B cell (primary cell): ENCODE data around the gene ACAT1. TPM values are rescaled to one million over a fixed set of nuclear protein-coding genes. Genes with fewer than 3 reads are reported as not detected.

Source experiments
- ATAC-seq: fragments of 200-7000 bp; cut with Tn5 transposase; one replicate; pipeline ENCODE4 v1.10.0; 2021; ENCODE audit warnings: low read depth, mild to moderate bottlenecking, moderate number of reproducible peaks, moderate library complexity
- CTCF ChIA-PET: fragments of 350-600 bp; sonication (Branson Sonifier 250); formaldehyde crosslinking; loops from one replicate; lab custom pipeline; 2021; ENCODE audit warnings: antibody characterized with exemption, inconsistent platforms; lab: Charles Lee
- POLR2A ChIA-PET: fragments of 350-600 bp; sonication (Branson Sonifier 250); formaldehyde crosslinking; loops from one replicate; lab custom pipeline; 2021; ENCODE audit warnings: antibody characterized with exemption; lab: Charles Lee
- DNase-seq: peaks from one replicate; pipeline ENCODE4 v3.0.0; 2013
- H2AFZ ChIP-seq: 2 replicates; pipeline ENCODE4 v1.6.1; 2012; ENCODE audit warnings: mild to moderate bottlenecking, low read depth, low read length; ENCODE audit not compliant: insufficient read depth, poor library complexity, severe bottlenecking
- H3K27ac ChIP-seq, 2 donors: 1 replicate in 1 of 2; 2 replicates in 1 of 2; pipeline ENCODE4 v1.5.1; 2012 to 2013; ENCODE audit warnings: low read length in 2 of 2, mild to moderate bottlenecking in 2 of 2, moderate library complexity in 1 of 2
- H3K27me3 ChIP-seq, 4 experiments: fragments of 200-600 bp in 1 of 4; sonication (generic) in 1 of 4; replicated peaks in 1 of 4; 1 replicate in 2 of 4; 2 replicates in 2 of 4; pipeline versions ENCODE4 v1.6.1 to v1.7.0; 2013 to 2016; ENCODE audit warnings: low read length in 3 of 4, mild to moderate bottlenecking in 2 of 4, mixed read lengths in 1 of 4, moderate library complexity in 1 of 4; ENCODE audit not compliant: insufficient read depth in 4 of 4, control insufficient read depth in 3 of 4; ENCODE audit errors: control extremely low read depth in 1 of 4
- H3K36me3 ChIP-seq, 2 experiments: replicated peaks in 1 of 2; 1 replicate in 1 of 2; 2 replicates in 1 of 2; pipeline versions ENCODE4 v1.6.1 to v1.7.1; 2013; ENCODE audit warnings: low read length in 1 of 2; ENCODE audit not compliant: insufficient read depth in 2 of 2, control insufficient read depth in 1 of 2; ENCODE audit errors: control extremely low read depth in 1 of 2, extremely low read depth in 1 of 2
- H3K4me1 ChIP-seq, 2 donors: fragments of 200-600 bp in 1 of 2; sonication (generic) in 1 of 2; 1 replicate in 1 of 2; 2 replicates in 1 of 2; pipeline versions ENCODE4 v1.5.1 to v1.6.1; 2013 to 2017; ENCODE audit warnings: low read length in 2 of 2; ENCODE audit not compliant: control insufficient read depth in 2 of 2, insufficient read depth in 2 of 2
- H3K4me2 ChIP-seq: replicated peaks from 2 replicates; pipeline ENCODE3; 2012; ENCODE audit warnings: mild to moderate bottlenecking, low read depth, low read length; ENCODE audit not compliant: poor library complexity, severe bottlenecking
- H3K4me3 ChIP-seq, 5 experiments: fragments of 200-600 bp in 1 of 5; sonication (generic) in 1 of 5; 1 replicate in 3 of 5; 2 replicates in 2 of 5; pipeline versions ENCODE4 v1.5.1 to v1.7.0; 2011 to 2016; ENCODE audit warnings: low read length in 4 of 5, mild to moderate bottlenecking in 4 of 5, low read depth in 2 of 5, control low read depth in 1 of 5, moderate library complexity in 1 of 5; ENCODE audit not compliant: insufficient read depth in 1 of 5; ENCODE audit errors: control extremely low read depth in 1 of 5, extremely low read depth in 1 of 5
- H3K79me2 ChIP-seq: fragments of 200-600 bp; sonication (generic); one replicate; pipeline ENCODE4 v1.6.0; 2016; ENCODE audit warnings: low read length; ENCODE audit not compliant: control insufficient read depth, insufficient read depth
- H3K9ac ChIP-seq: fragments of 200-600 bp; sonication (generic); 2 replicates; pipeline ENCODE4 v1.6.1; 2017; ENCODE audit warnings: mild to moderate bottlenecking, low read length, moderate library complexity
- H3K9me3 ChIP-seq, 3 donors: one replicate each; pipeline versions ENCODE4 v1.6.1 to v1.7.1; 2013; ENCODE audit warnings: low read length in 2 of 3; ENCODE audit not compliant: control insufficient read depth in 2 of 3, insufficient read depth in 1 of 3; ENCODE audit errors: control extremely low read depth in 1 of 3
- H4K20me1 ChIP-seq: 2 replicates; pipeline ENCODE4 v1.6.0; 2012; ENCODE audit warnings: mild to moderate bottlenecking, low read length; ENCODE audit not compliant: insufficient read depth, control insufficient read depth, poor library complexity, severe bottlenecking
- H3K27ac Mint-ChIP-seq: one replicate; pipeline ENCODE4 v1.8.0; 2021; ENCODE audit warnings: mixed read lengths
- H3K27me3 Mint-ChIP-seq: one replicate; pipeline ENCODE4 v1.8.0; 2021; ENCODE audit warnings: mixed read lengths
- H3K4me1 Mint-ChIP-seq: one replicate; pipeline ENCODE4 v1.8.0; 2021; ENCODE audit warnings: mixed read lengths
- H3K4me3 Mint-ChIP-seq: one replicate; pipeline ENCODE4 v1.8.0; 2021; ENCODE audit warnings: mixed read lengths
- H3K9me3 Mint-ChIP-seq: one replicate; pipeline ENCODE4 v1.8.0; 2022; ENCODE audit warnings: mixed read lengths; ENCODE audit not compliant: insufficient read depth
- CTCF ChIP-seq: fragments of 200-600 bp; IDR thresholded peaks from one replicate; pipeline ENCODE4 v1.8.0; 2022; ENCODE audit warnings: antibody characterized with exemption, mild to moderate bottlenecking
- EZH2 ChIP-seq: IDR thresholded peaks from 2 replicates; pipeline ENCODE4 v1.6.1; 2012; ENCODE audit warnings: borderline replicate concordance, low read depth, mild to moderate bottlenecking, moderate library complexity, low read length; ENCODE audit not compliant: insufficient read depth, poor library complexity, severe bottlenecking
- WGBS: methylation state at CpG from one replicate; pipeline ENCODE4 v1.1.5; 2013; ENCODE audit warnings: missing lambda C conversion rate; ENCODE audit not compliant: insufficient coverage; 5-methylcytosine and 5-hydroxymethylcytosine counted together
- intact Hi-C: fragments of 100-400 bp; cut with micrococcal nuclease; formaldehyde crosslinking; loops from one replicate; pipeline ENCODE4 v1.10.0; 2022
- polyA plus RNA-seq: library from polyadenylated mRNA; depleted of rRNA; stranded (reverse); fragments of >200 nt; gene quantifications from 2 replicates; pipeline ENCODE4 v1.2.3, GENCODE V29; 2012
- total RNA-seq, 2 donors: library from RNA; stranded (reverse); fragments of 120-200 nt in 1 of 2; gene quantifications; 1 replicate in 1 of 2; 2 replicates in 1 of 2; pipeline versions ENCODE4 v1.2.3 to v1.2.4, GENCODE V29; 2013 to 2022

The ACAT1 gene
- total and polyA plus RNA-seq, 2 donors (not counting 1 experiment from before 2014, with no cell fraction given) = 7.5 to 32.9 TPM

GRCh38 chr11:108177570-108177969, 56.2 kb downstream of the ACAT1 start:
- Histone ChIP-seq H3K4me2 (no peak overlapping the region), H2AFZ (no peak overlapping the region), H3K9ac (no peak overlapping the region), H4K20me1 (no peaks in the 10 kb centered on the region), H3K36me3 (peaks cover 17 to 55% of the 10 kb centered on the region in 2 experiments), H3K27ac (no peak overlapping the region), H3K9me3 (peaks cover 0 to 4% (median 0%) of the 10 kb centered on the region in 3 donors), H3K4me1 (peaks cover 10 to 13% of the 10 kb centered on the region in 2 donors), H3K79me2 (no peaks in the 10 kb centered on the region), H3K4me3 (no peak overlapping the region), H3K27me3 (no peaks in the 10 kb centered on the region)
- Mint-ChIP-seq H3K27ac (no peak overlapping the region), H3K27me3 (no peaks in the 10 kb centered on the region), H3K4me3 (no peak overlapping the region), H3K9me3 (no peaks in the 10 kb centered on the region), H3K4me1 (peaks cover 24% of the 10 kb centered on the region)
- no peak for ATAC-seq
- WGBS = no CpG with 5 or more reads among the region's 5 CpGs
- intact Hi-C loops = no loop called here
- TF ChIP-seq CTCF = no peak
- no peak for TF ChIP-seq EZH2
- no peak for DNase-seq
- ChIA-PET CTCF (no interaction called here), POLR2A (no interaction called here)

GRCh38 chr11:108193725-108194124, 72.4 kb downstream of the ACAT1 start:
- Histone ChIP-seq H3K79me2 (peaks cover 29% of the 10 kb centered on the region), H3K4me2 (no peak overlapping the region), H3K27me3 (no peaks in the 10 kb centered on the region), H4K20me1 (peaks cover under 1% of the 10 kb centered on the region), H3K9ac (no peak overlapping the region), H3K9me3 (no peaks in the 10 kb centered on the region), H3K27ac (no peak overlapping the region), H2AFZ (no peak overlapping the region), H3K4me1 (no peaks in the 10 kb centered on the region), H3K36me3 (peaks cover 13 to 64% of the 10 kb centered on the region in 2 experiments), H3K4me3 (no peak overlapping the region)
- no peak for TF ChIP-seq EZH2
- no peak for TF ChIP-seq CTCF
- no peak for ATAC-seq
- peaks cover 17% of the 10 kb centered on the region for H3K4me1 Mint-ChIP-seq
- no peaks in the 10 kb centered on the region for H3K9me3 Mint-ChIP-seq
- H3K27ac Mint-ChIP-seq = no peak overlapping the region
- no peak overlapping the region for H3K4me3 Mint-ChIP-seq
- intact Hi-C loops = no loop called here
- H3K27me3 Mint-ChIP-seq = no peaks in the 10 kb centered on the region
- DNase-seq = no peak
- ChIA-PET CTCF (no interaction called here), POLR2A (no interaction called here)
